ENCODE results near the gene NME9.

- TF ChIP-seq, protein P1, sequence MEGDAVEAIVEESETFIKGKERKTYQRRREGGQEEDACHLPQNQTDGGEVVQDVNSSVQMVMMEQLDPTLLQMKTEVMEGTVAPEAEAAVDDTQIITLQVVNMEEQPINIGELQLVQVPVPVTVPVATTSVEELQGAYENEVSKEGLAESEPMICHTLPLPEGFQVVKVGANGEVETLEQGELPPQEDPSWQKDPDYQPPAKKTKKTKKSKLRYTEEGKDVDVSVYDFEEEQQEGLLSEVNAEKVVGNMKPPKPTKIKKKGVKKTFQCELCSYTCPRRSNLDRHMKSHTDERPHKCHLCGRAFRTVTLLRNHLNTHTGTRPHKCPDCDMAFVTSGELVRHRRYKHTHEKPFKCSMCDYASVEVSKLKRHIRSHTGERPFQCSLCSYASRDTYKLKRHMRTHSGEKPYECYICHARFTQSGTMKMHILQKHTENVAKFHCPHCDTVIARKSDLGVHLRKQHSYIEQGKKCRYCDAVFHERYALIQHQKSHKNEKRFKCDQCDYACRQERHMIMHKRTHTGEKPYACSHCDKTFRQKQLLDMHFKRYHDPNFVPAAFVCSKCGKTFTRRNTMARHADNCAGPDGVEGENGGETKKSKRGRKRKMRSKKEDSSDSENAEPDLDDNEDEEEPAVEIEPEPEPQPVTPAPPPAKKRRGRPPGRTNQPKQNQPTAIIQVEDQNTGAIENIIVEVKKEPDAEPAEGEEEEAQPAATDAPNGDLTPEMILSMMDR (IDR thresholded peaks at IDR 0.05; ENCODE audit: insufficient read depth, low read length) = no peak
- no peak for TF ChIP-seq POLR2AphosphoS5 (IDR thresholded peaks at IDR 0.05; ENCODE audit: low read depth)
- TF ChIP-seq, protein P2, sequence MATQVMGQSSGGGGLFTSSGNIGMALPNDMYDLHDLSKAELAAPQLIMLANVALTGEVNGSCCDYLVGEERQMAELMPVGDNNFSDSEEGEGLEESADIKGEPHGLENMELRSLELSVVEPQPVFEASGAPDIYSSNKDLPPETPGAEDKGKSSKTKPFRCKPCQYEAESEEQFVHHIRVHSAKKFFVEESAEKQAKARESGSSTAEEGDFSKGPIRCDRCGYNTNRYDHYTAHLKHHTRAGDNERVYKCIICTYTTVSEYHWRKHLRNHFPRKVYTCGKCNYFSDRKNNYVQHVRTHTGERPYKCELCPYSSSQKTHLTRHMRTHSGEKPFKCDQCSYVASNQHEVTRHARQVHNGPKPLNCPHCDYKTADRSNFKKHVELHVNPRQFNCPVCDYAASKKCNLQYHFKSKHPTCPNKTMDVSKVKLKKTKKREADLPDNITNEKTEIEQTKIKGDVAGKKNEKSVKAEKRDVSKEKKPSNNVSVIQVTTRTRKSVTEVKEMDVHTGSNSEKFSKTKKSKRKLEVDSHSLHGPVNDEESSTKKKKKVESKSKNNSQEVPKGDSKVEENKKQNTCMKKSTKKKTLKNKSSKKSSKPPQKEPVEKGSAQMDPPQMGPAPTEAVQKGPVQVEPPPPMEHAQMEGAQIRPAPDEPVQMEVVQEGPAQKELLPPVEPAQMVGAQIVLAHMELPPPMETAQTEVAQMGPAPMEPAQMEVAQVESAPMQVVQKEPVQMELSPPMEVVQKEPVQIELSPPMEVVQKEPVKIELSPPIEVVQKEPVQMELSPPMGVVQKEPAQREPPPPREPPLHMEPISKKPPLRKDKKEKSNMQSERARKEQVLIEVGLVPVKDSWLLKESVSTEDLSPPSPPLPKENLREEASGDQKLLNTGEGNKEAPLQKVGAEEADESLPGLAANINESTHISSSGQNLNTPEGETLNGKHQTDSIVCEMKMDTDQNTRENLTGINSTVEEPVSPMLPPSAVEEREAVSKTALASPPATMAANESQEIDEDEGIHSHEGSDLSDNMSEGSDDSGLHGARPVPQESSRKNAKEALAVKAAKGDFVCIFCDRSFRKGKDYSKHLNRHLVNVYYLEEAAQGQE (IDR thresholded peaks at IDR 0.05; ENCODE audit: insufficient replicate concordance, low read depth) = no peak
These were observed 35.0 kb upstream of the NME9 start for GRCh38 chr3:138364356-138365252.

All from HL-60 (cell line).